OCI-LY1 (cell line): ENCODE measurements around the gene NCDN.

Experiments
- H2AFZ ChIP-seq: fragments of 200-600 bp; sonication (generic), shearing (Covaris generic); 2 replicates; pipeline ENCODE4 v1.6.0; 2014; ENCODE audit warnings: antibody characterized with exemption, mild to moderate bottlenecking, low read length
- H3F3A ChIP-seq: fragments of 200-600 bp; sonication (generic), shearing (Covaris generic); 2 replicates; pipeline ENCODE4 v1.6.0; 2014; ENCODE audit warnings: mild to moderate bottlenecking, antibody characterized with exemption, low read length, moderate library complexity; ENCODE audit not compliant: insufficient read depth
- H3K27ac ChIP-seq: fragments of 200-600 bp; sonication (generic); 2 replicates; pipeline ENCODE4 v1.5.1; 2014; ENCODE audit warnings: low read length, mixed run types, mild to moderate bottlenecking, low read depth; ENCODE audit not compliant: poor library complexity, severe bottlenecking
- H3K27me3 ChIP-seq: fragments of 200-600 bp; sonication (generic); 2 replicates; pipeline ENCODE4 v1.6.0; 2014; ENCODE audit warnings: antibody characterized with exemption, mild to moderate bottlenecking, low read length, moderate library complexity; ENCODE audit not compliant: insufficient read depth
- H3K36me3 ChIP-seq: fragments of 200-600 bp; sonication (generic); 2 replicates; pipeline ENCODE4 v1.6.1; 2014; ENCODE audit warnings: mild to moderate bottlenecking, antibody characterized with exemption, low read length, moderate library complexity, mixed read lengths; ENCODE audit not compliant: insufficient read depth
- H3K4me1 ChIP-seq: fragments of 200-600 bp; sonication (generic); 2 replicates; pipeline ENCODE4 v1.5.1; 2014; ENCODE audit warnings: mild to moderate bottlenecking, low read length, moderate library complexity; ENCODE audit not compliant: insufficient read depth, severe bottlenecking
- H3K4me2 ChIP-seq: fragments of 200-600 bp; sonication (generic), shearing (Covaris generic); 2 replicates; pipeline ENCODE4 v1.6.1; 2014; ENCODE audit warnings: low read length
- H3K4me3 ChIP-seq: fragments of 200-600 bp; sonication (generic); 2 replicates; pipeline ENCODE4 v1.5.1; 2014; ENCODE audit warnings: low read length, low read depth, mild to moderate bottlenecking, mixed read lengths; ENCODE audit not compliant: poor library complexity, severe bottlenecking
- H3K79me2 ChIP-seq: fragments of 200-600 bp; shearing (Covaris generic); 2 replicates; pipeline ENCODE4 v1.6.1; 2016; ENCODE audit warnings: mixed run types, low read length, mixed read lengths; ENCODE audit not compliant: insufficient read depth
- H3K9ac ChIP-seq: fragments of 200-600 bp; sonication (generic), shearing (Covaris generic); 2 replicates; pipeline ENCODE4 v1.6.1; 2014; ENCODE audit warnings: mild to moderate bottlenecking, low read length, mixed read lengths
- H3K9me2 ChIP-seq: fragments of 200-600 bp; sonication (generic), shearing (Covaris generic); 2 replicates; pipeline ENCODE4 v1.6.1; 2014; ENCODE audit warnings: low read depth, mild to moderate bottlenecking, low read length, mixed read lengths
- H3K9me3 ChIP-seq: fragments of 200-600 bp; shearing (Covaris generic); 2 replicates; pipeline ENCODE4 v1.6.1; 2014; ENCODE audit warnings: low read length, mixed read lengths
- H4K20me1 ChIP-seq: fragments of 200-600 bp; sonication (generic), shearing (Covaris generic); 2 replicates; pipeline ENCODE4 v1.6.0; 2016; ENCODE audit warnings: mild to moderate bottlenecking, low read length; ENCODE audit not compliant: insufficient read depth
- EZH2 ChIP-seq: fragments of 200-600 bp; sonication (generic), shearing (Covaris generic); IDR thresholded peaks from 2 replicates; pipeline ENCODE4 v1.8.0; 2017; ENCODE audit warnings: borderline replicate concordance, mixed run types, mild to moderate bottlenecking, antibody characterized with exemption, low read length, moderate library complexity, mixed read lengths
- TF ChIP-seq, protein P1 (sequence below): fragments of 200-600 bp; sonication (generic), shearing (Covaris generic); IDR thresholded peaks from 2 replicates; pipeline ENCODE4 v1.5.1; 2017; ENCODE audit warnings: mild to moderate bottlenecking, antibody characterized with exemption, low read length, moderate library complexity, mixed read lengths

NCDN gene

DNA sequence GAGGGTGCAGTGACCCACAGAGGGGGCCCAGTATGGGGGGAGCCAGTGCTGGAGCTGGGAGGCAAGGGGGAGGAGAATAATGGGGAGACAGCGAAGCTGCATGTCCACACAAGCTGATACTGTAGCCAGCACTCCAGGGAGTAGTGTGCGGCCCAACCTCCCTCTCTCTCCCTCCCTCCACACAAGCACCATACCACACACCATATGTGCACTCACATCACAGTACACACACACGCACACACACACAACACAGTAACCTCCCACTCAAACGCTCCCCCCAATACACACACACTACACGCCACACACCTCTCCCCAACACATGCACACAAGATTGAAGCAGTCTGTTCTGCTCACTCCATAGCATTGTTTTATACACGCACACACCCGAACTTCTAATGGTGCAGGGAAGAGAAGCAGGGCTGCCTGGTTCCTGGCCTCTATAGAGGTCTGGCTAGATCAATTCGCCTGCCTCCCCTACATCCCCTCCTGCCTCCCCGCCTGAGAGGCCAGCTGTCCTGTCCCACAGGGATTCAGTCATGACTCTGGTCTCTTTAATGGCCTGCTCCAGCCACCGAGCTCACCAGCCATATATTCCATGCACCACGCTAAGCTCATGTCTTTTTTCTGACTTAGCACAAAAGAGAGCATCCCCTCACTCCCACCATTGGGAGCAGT is 3.8 kb downstream of the NCDN start:
- no peaks in the 10 kb centered on the region; the same call in 1 of the 2 replicates for H3K79me2 ChIP-seq
- TF ChIP-seq EZH2 = no peak
- TF ChIP-seq, protein P1, sequence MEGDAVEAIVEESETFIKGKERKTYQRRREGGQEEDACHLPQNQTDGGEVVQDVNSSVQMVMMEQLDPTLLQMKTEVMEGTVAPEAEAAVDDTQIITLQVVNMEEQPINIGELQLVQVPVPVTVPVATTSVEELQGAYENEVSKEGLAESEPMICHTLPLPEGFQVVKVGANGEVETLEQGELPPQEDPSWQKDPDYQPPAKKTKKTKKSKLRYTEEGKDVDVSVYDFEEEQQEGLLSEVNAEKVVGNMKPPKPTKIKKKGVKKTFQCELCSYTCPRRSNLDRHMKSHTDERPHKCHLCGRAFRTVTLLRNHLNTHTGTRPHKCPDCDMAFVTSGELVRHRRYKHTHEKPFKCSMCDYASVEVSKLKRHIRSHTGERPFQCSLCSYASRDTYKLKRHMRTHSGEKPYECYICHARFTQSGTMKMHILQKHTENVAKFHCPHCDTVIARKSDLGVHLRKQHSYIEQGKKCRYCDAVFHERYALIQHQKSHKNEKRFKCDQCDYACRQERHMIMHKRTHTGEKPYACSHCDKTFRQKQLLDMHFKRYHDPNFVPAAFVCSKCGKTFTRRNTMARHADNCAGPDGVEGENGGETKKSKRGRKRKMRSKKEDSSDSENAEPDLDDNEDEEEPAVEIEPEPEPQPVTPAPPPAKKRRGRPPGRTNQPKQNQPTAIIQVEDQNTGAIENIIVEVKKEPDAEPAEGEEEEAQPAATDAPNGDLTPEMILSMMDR = no peak
- H2AFZ ChIP-seq = no peak overlapping the region
- H3K9ac ChIP-seq = no peak overlapping the region
- no peaks in the 10 kb centered on the region for H3K27me3 ChIP-seq
- peaks cover 14% of the 10 kb centered on the region; the same call in 1 of the 2 replicates for H3K36me3 ChIP-seq
- H3F3A ChIP-seq = peaks cover 6% of the 10 kb centered on the region; the same call in 1 of the 2 replicates
- H3K9me3 ChIP-seq = no peaks in the 10 kb centered on the region
- H3K9me2 ChIP-seq = no peaks in the 10 kb centered on the region
- no peak overlapping the region for H3K4me2 ChIP-seq
- H3K4me1 ChIP-seq = peaks cover 18% of the 10 kb centered on the region
- H4K20me1 ChIP-seq = no peaks in the 10 kb centered on the region
- no peak overlapping the region for H3K27ac ChIP-seq
- no peak overlapping the region for H3K4me3 ChIP-seq

GRCh38 chr1:35561972-35562680 is 4.5 kb downstream of the NCDN start:
- H3K79me2 ChIP-seq = no peaks in the 10 kb centered on the region
- no peaks in the 10 kb centered on the region for H3K27me3 ChIP-seq
- no peaks in the 10 kb centered on the region for H3K9me2 ChIP-seq
- no peak overlapping the region for H3K27ac ChIP-seq
- no peaks in the 10 kb centered on the region for H3K9me3 ChIP-seq
- peaks cover 15% of the 10 kb centered on the region for H3K4me1 ChIP-seq
- no peaks in the 10 kb centered on the region for H4K20me1 ChIP-seq
- H3K4me3 ChIP-seq = no peak overlapping the region
- H3K9ac ChIP-seq = no peak overlapping the region
- H3K36me3 ChIP-seq = peaks cover 14% of the 10 kb centered on the region; the same call in 1 of the 2 replicates
- TF ChIP-seq EZH2 = no peak
- TF ChIP-seq, protein P1 = no peak
- H3K4me2 ChIP-seq = no peak overlapping the region
- H3F3A ChIP-seq = peaks cover 6% of the 10 kb centered on the region; the same call in 1 of the 2 replicates
- no peak overlapping the region for H2AFZ ChIP-seq

DNA sequence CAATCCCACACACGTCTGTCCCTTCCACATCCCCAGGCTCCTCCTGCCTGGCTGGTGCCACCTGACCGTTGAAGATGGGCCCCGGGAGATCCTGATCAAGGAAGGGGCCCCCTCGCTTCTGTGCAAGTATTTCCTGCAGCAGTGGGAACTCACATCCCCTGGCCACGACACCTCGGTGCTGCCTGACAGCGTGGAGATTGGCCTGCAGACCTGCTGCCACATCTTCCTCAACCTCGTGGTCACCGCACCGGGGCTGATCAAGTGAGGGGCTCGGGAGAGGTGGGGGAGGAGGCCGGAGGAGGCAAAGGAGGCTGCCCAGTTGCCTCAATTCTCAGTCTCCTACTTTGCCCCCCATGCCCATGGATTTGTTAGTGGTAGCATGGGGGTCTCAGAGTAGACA is 5.6 kb downstream of the NCDN start:
- no peaks in the 10 kb centered on the region for H3K79me2 ChIP-seq
- no peak overlapping the region for H3K9ac ChIP-seq
- H3K36me3 ChIP-seq = peaks cover 14% of the 10 kb centered on the region; the same call in 1 of the 2 replicates
- TF ChIP-seq EZH2 = no peak
- TF ChIP-seq, protein P1 = no peak
- H3K27ac ChIP-seq = no peak overlapping the region
- H2AFZ ChIP-seq = no peak overlapping the region
- peaks cover 12% of the 10 kb centered on the region for H3K4me1 ChIP-seq
- H3K4me3 ChIP-seq = no peak overlapping the region
- no peaks in the 10 kb centered on the region for H4K20me1 ChIP-seq
- peaks cover 6% of the 10 kb centered on the region; the same call in 1 of the 2 replicates for H3F3A ChIP-seq
- H3K27me3 ChIP-seq = no peaks in the 10 kb centered on the region
- no peaks in the 10 kb centered on the region for H3K9me3 ChIP-seq
- H3K4me2 ChIP-seq = no peak overlapping the region
- H3K9me2 ChIP-seq = no peaks in the 10 kb centered on the region
